HG03565 (cell line): ENCODE measurements around the gene LRRC15.

ENCODE experiments used
- ATAC-seq: cut with Tn5 transposase; IDR thresholded peaks from one replicate; pipeline ENCODE4 v1.9.1; 2021; ENCODE audit warnings: mild to moderate bottlenecking, moderate library complexity; ENCODE audit not compliant: unreplicated experiment

LRRC15 gene

GRCh38 chr3:194369522-194370279, at the start of gene LRRC15:
TSS of gene LRRC15 (minus strand) at chr3:194369743. CDS start at chr3:194361043, 8,700 bp downstream.
- ATAC-seq = no peak

GRCh38 chr3:194418671-194419070, 49.1 kb upstream of the LRRC15 start:
- ATAC-seq = no peak

- ATAC-seq = no peak
Observed at GRCh38 chr3:194407423-194407822, 37.9 kb upstream of the LRRC15 start.

- no peak for ATAC-seq
Observed at GRCh38 chr3:194405766-194406165, 36.2 kb upstream of the LRRC15 start.

- no peak for ATAC-seq
Observed at GRCh38 chr3:194404365-194405140, 35.0 kb upstream of the LRRC15 start.

- no peak for ATAC-seq
Observed at GRCh38 chr3:194401868-194402329, 32.4 kb upstream of the LRRC15 start.

GRCh38 chr3:194401346-194401745, 31.8 kb upstream of the LRRC15 start:
- no peak for ATAC-seq

GRCh38 chr3:194399874-194400411, 30.4 kb upstream of the LRRC15 start:
- ATAC-seq = no peak

GRCh38 chr3:194399166-194399565, 29.6 kb upstream of the LRRC15 start, which contains the start of gene GP5:
TSS of gene GP5 (minus strand) at chr3:194399266. CDS start at chr3:194398282, 984 bp downstream.
- ATAC-seq = no peak

- no peak for ATAC-seq
Observed at GRCh38 chr3:194397757-194398312, 28.3 kb upstream of the LRRC15 start.

GRCh38 chr3:194396859-194397756, 27.6 kb upstream of the LRRC15 start:
- no peak for ATAC-seq

GRCh38 chr3:194396539-194396858, 27.0 kb upstream of the LRRC15 start:
- no peak for ATAC-seq

GRCh38 chr3:194395778-194396538, 26.4 kb upstream of the LRRC15 start:
- ATAC-seq = no peak

- no peak for ATAC-seq
Observed at GRCh38 chr3:194395212-194395611, 25.7 kb upstream of the LRRC15 start.

GRCh38 chr3:194392576-194392975, 23.0 kb upstream of the LRRC15 start:
- no peak for ATAC-seq

- ATAC-seq = no peak
Observed at GRCh38 chr3:194390835-194391234, 21.3 kb upstream of the LRRC15 start.

GRCh38 chr3:194389269-194389668, 19.7 kb upstream of the LRRC15 start:
- ATAC-seq = no peak

- no peak for ATAC-seq
Observed at GRCh38 chr3:194387926-194388418, 18.4 kb upstream of the LRRC15 start.

- no peak for ATAC-seq
Observed at GRCh38 chr3:194387276-194387675, 17.7 kb upstream of the LRRC15 start.

GRCh38 chr3:194386648-194387047, 17.1 kb upstream of the LRRC15 start:
- no peak for ATAC-seq
